Muscle of leg (tissue), 11 donors: ENCODE measurements around the gene CA10. TPM values are rescaled to one million over a fixed set of nuclear protein-coding genes. Genes with fewer than 3 reads are reported as not detected.

ENCODE experiments used
- DNase-seq: peaks from one replicate; pipeline ENCODE4 v3.0.0; 2013
- H3K27ac ChIP-seq: one replicate; pipeline ENCODE4 v1.5.1; 2013; ENCODE audit warnings: mild to moderate bottlenecking, low read length, control low read depth
- H3K27me3 ChIP-seq: one replicate; pipeline ENCODE4 v1.6.1; 2013; ENCODE audit warnings: low read length; ENCODE audit not compliant: control insufficient read depth, insufficient read depth
- H3K36me3 ChIP-seq: one replicate; pipeline ENCODE4 v1.6.1; 2013; ENCODE audit warnings: low read length; ENCODE audit not compliant: control insufficient read depth, insufficient read depth
- H3K4me1 ChIP-seq: one replicate; pipeline ENCODE4 v1.6.1; 2013; ENCODE audit warnings: low read length; ENCODE audit not compliant: control insufficient read depth, insufficient read depth
- H3K4me3 ChIP-seq: one replicate; pipeline ENCODE4 v1.5.1; 2013; ENCODE audit warnings: low read length, control low read depth
- H3K9me3 ChIP-seq: replicated peaks from 2 replicates; pipeline ENCODE4 v1.6.1; 2013; ENCODE audit warnings: low read depth, low read length; ENCODE audit not compliant: control insufficient read depth
- WGBS: methylation state at CpG from one replicate; pipeline ENCODE4 v1.1.5; 2013; ENCODE audit warnings: missing lambda C conversion rate; ENCODE audit not compliant: insufficient coverage; 5-methylcytosine and 5-hydroxymethylcytosine counted together
- polyA plus RNA-seq, 8 donors: library from polyadenylated mRNA; unstranded; fragments of 120-200 nt; gene quantifications; one replicate each; pipeline versions ENCODE4 v1.2.1 to v1.2.3, GENCODE V29; 2013; ENCODE audit warnings: inconsistent platforms in 1 of 8, low replicate concordance in 1 of 8; ENCODE audit not compliant: insufficient read length in 8 of 8, insufficient read depth in 1 of 8
- total RNA-seq: library from RNA; stranded (reverse); fragments of 120-200 nt; gene quantifications from one replicate; pipeline ENCODE4 v1.2.4, GENCODE V29; 2013

The CA10 gene
- total and polyA plus RNA-seq, 9 donors: 1.4 to 6.9 (median 3.3) TPM

DNA sequence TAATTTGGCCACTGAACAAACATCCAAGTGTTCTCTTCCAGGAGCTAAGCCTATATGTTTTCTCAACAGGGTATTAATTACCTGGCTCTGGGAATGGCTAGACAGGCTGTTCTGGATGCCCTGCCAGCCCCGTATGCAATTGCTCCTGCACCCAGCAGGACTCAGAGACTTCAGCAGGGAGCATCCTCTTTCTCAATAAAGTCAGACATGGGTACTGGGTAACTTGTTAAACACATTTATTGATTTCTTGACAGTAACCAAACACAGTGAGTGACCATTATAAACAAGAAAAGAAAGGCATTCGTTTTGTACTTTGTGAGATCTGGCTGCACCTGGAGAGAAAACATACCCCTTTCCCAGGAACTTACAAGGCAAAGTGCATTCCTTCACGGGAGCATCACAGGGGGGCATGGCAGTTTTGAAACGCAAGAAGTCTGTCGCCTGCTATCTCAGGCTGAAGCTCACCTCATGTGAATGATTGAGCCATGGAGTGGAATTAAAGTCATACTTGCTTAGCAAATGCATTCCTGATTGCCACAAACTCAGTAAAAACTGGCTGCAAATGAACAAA, 528.3 kb downstream of the CA10 start:
- DNase-seq: peak; percentile 32
- Histone ChIP-seq H3K27ac (no peak overlapping the region), H3K27me3 (no peaks in the 10 kb centered on the region), H3K9me3 (no peaks in the 10 kb centered on the region), H3K4me1 (peaks cover 4% of the 10 kb centered on the region), H3K36me3 (no peaks in the 10 kb centered on the region), H3K4me3 (no peak overlapping the region)
- WGBS: 20% methylated on average over 1 of the region's 5 CpGs

DNA sequence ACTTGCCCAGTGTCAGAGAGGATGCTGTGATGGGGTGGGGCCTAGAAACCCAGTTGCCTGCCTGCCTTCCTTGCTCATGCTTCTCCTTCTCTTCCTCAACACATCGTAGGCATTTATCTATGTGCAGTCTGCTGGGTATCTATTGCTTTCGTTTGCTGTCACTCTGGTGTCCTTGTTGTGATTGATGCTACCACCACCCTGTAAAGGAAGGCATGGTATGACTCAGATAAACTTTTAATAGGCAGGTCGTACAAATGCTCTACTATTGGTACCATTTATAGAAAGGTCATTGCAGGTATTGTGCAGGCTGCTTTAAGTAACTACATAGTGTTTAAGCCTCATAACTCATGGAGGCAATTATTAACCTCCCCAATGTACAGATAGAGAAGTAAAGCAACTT, 529.3 kb downstream of the CA10 start:
- no peak overlapping the region for H3K4me3 ChIP-seq
- H3K27ac ChIP-seq: no peak overlapping the region
- no peaks in the 10 kb centered on the region for H3K36me3 ChIP-seq
- DNase-seq: no peak
- peaks cover 4% of the 10 kb centered on the region for H3K4me1 ChIP-seq
- WGBS: no CpG with 5 or more reads among the region's 3 CpGs
- H3K27me3 ChIP-seq: no peaks in the 10 kb centered on the region
- no peaks in the 10 kb centered on the region for H3K9me3 ChIP-seq

DNA sequence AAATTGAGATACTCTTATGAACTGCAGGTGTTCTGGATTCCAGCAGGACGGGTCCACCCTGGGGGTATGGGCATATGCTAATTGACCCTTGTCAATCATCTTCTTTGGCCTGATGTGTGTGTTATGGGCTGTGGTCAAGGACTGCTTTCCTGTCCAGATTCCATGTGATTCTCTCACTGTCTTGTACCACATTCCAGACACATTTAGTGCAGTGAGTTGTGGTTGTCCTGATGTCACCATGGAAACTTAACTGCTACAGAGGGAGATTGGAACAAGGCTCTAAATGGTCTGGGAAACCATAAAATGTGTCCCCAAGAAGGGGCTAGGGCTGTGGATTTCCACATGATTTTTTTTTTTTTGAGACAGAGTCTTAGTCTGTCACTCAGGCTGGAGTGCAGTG, 530.7 kb downstream of the CA10 start:
- no peaks in the 10 kb centered on the region for H3K9me3 ChIP-seq
- no peak for DNase-seq
- H3K4me1 ChIP-seq: peaks cover 4% of the 10 kb centered on the region
- no peak overlapping the region for H3K4me3 ChIP-seq
- H3K36me3 ChIP-seq: no peaks in the 10 kb centered on the region
- no peak overlapping the region for H3K27ac ChIP-seq
- no peaks in the 10 kb centered on the region for H3K27me3 ChIP-seq
- no CpG with 5 or more reads among the region's 1 CpG for WGBS

DNA sequence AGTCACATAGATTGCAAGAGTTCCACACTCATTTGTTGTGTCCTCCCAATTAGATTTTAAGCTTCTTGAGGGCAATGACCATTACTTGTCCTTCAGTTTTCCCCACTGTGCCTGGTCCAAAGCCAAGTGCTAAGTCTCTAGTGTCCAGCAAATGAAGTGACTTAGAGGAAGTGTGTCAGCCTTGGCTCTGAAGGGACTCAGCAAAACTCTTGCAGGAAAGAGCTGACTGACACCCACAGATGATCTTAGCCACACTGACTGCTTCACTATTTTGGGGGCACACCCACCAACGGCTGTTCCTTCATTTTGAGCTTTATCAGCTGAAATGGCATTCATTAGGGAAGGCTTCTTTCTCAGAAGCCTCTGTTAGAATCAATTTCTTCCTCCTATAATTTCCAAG, 540.0 kb downstream of the CA10 start:
- peak overlapping the region; percentile 37 for H3K27ac ChIP-seq
- no peaks in the 10 kb centered on the region for H3K9me3 ChIP-seq
- no peak overlapping the region for H3K4me3 ChIP-seq
- no peaks in the 10 kb centered on the region for H3K36me3 ChIP-seq
- peaks cover 2% of the 10 kb centered on the region for H3K27me3 ChIP-seq
- no CpG with 5 or more reads among the region's 1 CpG for WGBS
- peaks cover 13% of the 10 kb centered on the region for H3K4me1 ChIP-seq
- peak; percentile 57 for DNase-seq

DNA sequence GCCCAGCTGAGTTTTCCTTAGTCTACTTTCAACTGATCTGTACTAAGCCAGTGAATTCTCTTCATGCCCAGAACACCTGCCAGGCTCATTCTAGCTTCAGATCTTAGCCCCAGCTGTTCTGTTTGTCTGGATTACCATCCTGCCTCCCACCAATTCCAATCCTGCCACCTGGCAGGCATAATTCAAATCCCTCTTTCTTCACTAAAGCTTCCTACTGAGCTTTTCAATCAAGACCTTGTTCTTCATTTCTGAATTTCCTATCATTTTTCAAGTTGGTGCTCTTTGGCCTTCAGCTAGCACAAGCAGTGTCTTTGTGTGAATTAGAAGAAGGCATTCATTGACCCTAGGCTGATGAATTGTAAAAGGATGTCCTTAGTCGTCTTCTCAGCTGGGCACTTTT, 540.5 kb downstream of the CA10 start:
- Histone ChIP-seq H3K27me3 (peaks cover 2% of the 10 kb centered on the region), H3K27ac (peak overlapping the region; percentile 37), H3K36me3 (no peaks in the 10 kb centered on the region), H3K9me3 (no peaks in the 10 kb centered on the region), H3K4me3 (no peak overlapping the region), H3K4me1 (peaks cover 13% of the 10 kb centered on the region)
- DNase-seq: peak; percentile 77
- WGBS: no CpG with 5 or more reads among the region's 1 CpG

DNA sequence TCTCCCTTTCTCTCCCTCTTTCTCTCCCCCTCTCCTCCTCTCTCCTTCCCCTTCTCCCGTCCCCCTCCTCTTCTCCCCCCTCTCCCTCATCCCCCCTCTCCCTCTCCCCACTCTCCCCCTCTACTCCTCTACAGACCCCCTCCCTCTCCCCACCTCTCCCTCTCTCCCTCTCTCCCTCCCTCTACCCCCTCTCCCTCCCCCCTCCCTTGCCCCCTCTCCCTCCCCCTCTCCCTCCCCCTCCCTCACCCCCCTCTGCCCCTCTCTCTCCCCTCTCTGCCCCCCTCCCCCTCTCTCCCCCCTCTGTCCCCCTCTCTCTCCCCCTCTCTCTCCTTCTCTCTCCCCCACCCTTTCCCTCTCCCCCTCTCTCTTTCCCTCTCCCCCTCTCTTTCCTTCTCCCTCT, 545.3 kb downstream of the CA10 start:
- no peaks in the 10 kb centered on the region for H3K36me3 ChIP-seq
- WGBS: no CpG with 5 or more reads among the region's 1 CpG
- H3K27me3 ChIP-seq: peaks cover 2% of the 10 kb centered on the region
- DNase-seq: no peak
- peaks cover 19% of the 10 kb centered on the region for H3K4me1 ChIP-seq
- H3K9me3 ChIP-seq: no peaks in the 10 kb centered on the region
- no peak overlapping the region for H3K4me3 ChIP-seq
- no peak overlapping the region for H3K27ac ChIP-seq

DNA sequence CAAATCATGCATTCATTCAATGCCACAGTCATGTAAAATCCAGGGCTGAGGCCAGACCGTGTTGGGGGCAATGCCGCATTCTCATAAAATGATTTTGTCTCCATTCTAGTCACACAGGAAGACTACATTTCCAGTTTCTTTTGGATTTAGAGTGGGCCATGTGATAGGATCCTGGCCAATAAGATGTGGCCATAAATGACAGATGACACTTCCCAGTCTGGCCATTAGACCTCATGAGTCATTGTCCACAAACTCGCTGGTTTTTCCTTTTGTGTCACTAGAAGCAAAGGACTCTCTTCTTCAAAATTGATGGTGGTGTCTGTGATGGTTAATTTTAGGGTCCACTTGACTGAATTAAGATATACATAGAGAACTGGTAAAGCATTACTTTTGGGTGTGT, 545.8 kb downstream of the CA10 start:
- H3K4me3 ChIP-seq: no peak overlapping the region
- H3K36me3 ChIP-seq: no peaks in the 10 kb centered on the region
- peaks cover 2% of the 10 kb centered on the region for H3K27me3 ChIP-seq
- H3K4me1 ChIP-seq: peaks cover 14% of the 10 kb centered on the region
- H3K9me3 ChIP-seq: no peaks in the 10 kb centered on the region
- no peak overlapping the region for H3K27ac ChIP-seq
- DNase-seq: no peak
- WGBS: 80% methylated on average over 1 of the region's 3 CpGs

DNA sequence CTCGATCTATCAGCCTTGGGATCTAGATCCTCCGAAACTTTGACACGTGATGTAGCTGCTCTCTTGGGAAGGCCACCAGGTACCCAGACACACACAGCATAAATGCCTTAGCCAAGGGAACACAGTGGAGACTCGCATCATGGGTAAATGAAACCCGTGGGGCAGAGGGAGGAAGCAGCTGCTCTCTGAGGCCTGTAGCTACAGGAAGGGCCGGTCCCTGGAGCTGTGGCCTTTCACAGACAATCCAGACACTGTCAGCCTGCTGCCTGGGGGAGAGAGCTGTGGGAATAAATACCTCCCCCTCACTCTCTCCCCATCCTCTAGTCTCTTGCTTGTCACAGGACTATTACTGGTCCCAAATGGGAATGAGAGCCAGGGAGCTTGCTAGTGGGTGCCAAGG, 546.9 kb downstream of the CA10 start:
- WGBS: 54% methylated on average over 2 of the region's 6 CpGs
- peak; percentile 37 for DNase-seq
- H3K36me3 ChIP-seq: no peaks in the 10 kb centered on the region
- H3K4me3 ChIP-seq: no peak overlapping the region
- peaks cover 2% of the 10 kb centered on the region for H3K27me3 ChIP-seq
- H3K9me3 ChIP-seq: no peaks in the 10 kb centered on the region
- H3K27ac ChIP-seq: no peak overlapping the region
- peaks cover 10% of the 10 kb centered on the region for H3K4me1 ChIP-seq

DNA sequence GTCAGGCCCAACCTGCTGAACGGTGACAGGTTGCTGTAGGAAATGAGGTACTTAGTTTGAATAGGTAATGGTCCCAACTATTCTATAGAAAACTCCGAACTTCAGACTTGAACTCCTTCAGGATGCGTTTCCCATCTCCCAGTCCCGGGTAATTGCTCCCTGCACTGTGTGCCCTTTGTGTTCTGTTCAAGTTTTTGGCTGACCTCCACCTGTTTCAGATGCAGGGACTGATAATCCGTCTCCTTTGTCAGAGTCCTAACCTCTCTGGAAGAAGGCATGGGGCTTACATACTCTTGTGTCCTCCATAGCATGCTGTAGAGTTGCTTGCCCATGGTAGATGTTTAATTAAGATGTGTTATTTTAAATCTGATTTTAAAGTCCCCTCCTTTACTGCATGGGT, 547.7 kb downstream of the CA10 start:
- peaks cover 10% of the 10 kb centered on the region for H3K4me1 ChIP-seq
- no peaks in the 10 kb centered on the region for H3K36me3 ChIP-seq
- 90% methylated on average over 4 of the region's 5 CpGs for WGBS
- peaks cover 2% of the 10 kb centered on the region for H3K27me3 ChIP-seq
- H3K4me3 ChIP-seq: no peak overlapping the region
- DNase-seq: no peak
- no peaks in the 10 kb centered on the region for H3K9me3 ChIP-seq
- no peak overlapping the region for H3K27ac ChIP-seq

DNA sequence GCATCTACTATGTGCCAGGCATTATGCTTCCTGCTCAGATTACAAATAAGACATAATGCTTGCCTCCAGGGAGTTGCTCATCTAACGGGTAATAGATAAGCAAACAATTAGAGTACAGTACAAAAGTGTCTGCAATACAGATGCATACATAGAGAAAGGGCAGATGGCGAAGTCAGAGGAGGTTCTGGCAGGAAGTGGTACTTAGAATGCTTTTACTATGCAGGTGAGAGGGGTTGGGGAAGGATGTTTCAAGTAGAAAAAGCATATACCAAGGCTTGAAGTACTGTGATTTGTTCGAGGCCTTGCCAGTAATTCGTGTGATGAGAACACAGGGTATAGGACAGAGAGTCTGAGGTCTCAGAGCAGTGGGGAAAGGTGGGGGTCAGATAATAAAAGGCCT, 548.4 kb downstream of the CA10 start:
- no peak for DNase-seq
- H3K27ac ChIP-seq: no peak overlapping the region
- 77% methylated on average over 3 of the region's 4 CpGs for WGBS

More for the DNA sequence above, 548.4 kb downstream of the CA10 start:
- no peak overlapping the region for H3K4me3 ChIP-seq
- no peaks in the 10 kb centered on the region for H3K36me3 ChIP-seq
- peaks cover 2% of the 10 kb centered on the region for H3K27me3 ChIP-seq
- H3K4me1 ChIP-seq: peaks cover 10% of the 10 kb centered on the region
- no peaks in the 10 kb centered on the region for H3K9me3 ChIP-seq
